GM18867 (cell line): ENCODE data around the gene TBC1D5.
"Not testable (repeated sequence)": the region's sequence is repeated elsewhere in the genome, so short reads cannot be mapped to it uniquely, and the experiment has no call there.

Experiments used
- ATAC-seq: cut with Tn5 transposase; IDR thresholded peaks from one replicate; pipeline ENCODE4 v1.9.1; 2021; ENCODE audit warnings: mild to moderate bottlenecking, moderate library complexity; ENCODE audit not compliant: unreplicated experiment

The TBC1D5 gene

GRCh38 chr3:17372362-17373210, 369.8 kb downstream of the TBC1D5 start:
- no peak for ATAC-seq

DNA sequence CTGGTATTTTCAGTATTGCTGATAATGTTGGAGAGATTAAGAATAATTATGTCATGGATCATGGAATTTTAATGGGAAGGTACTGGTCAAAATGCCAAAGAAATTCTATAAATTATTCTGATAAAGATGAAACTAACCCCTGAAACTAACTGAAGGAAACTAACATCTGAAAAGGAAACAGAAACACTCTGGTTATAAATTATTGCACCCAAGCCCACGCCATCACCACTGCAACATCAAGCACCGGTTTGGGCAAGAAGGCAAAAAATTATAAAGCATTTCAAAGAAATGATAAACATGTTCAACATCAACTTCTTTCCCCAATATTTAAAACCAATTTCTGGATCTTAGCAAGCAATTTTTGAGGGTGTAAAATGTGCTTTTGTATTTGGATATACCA, 372.5 kb downstream of the TBC1D5 start:
- no peak for ATAC-seq

GRCh38 chr3:17367171-17367570, 375.3 kb downstream of the TBC1D5 start:
- no peak for ATAC-seq

- no peak for ATAC-seq
These were observed 381.4 kb downstream of the TBC1D5 start for GRCh38 chr3:17360991-17361390.

- ATAC-seq: no peak
These were observed 382.5 kb downstream of the TBC1D5 start for GRCh38 chr3:17359911-17360310.

GRCh38 chr3:17357035-17357710, 385.3 kb downstream of the TBC1D5 start:
- ATAC-seq: no peak

DNA sequence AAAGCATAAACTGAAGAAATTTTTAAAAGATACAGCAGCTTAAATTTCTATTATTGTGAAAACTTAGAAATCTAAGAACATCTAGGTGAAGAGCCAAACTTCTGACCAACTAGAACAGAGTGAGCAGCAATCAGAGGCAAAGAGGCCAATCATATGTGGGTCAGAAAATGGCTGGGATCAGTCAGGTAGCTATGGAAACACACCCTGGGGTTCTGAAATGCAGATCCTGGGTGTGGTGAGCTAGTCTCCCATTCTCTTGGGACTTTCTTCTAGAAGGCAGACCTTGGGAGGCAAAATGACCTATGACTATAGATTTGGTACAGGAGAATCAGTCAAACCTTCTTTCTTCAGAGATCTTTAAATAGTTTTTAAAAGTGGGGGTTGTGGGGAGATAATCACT, 385.8 kb downstream of the TBC1D5 start:
- ATAC-seq: no peak

- no peak for ATAC-seq
These were observed 386.8 kb downstream of the TBC1D5 start for GRCh38 chr3:17355591-17355990.

DNA sequence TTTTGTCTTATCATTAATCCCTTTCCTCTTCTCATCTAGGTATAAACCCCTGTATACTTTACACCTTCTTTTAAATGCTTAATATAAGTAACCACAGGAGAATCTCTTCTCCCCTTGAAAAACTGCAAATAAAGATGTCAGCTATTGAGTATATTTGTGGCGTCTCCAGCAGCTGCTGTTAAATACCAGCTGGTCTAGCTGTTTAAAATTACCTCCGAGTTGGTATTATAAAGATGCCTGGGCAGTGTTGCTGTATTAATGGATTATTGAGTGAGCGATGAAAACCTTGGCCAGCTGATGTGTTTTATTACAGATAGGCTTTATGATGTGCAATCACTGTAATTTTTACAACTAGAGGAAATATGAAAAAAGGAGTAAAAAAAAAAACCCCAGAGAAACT, 388.1 kb downstream of the TBC1D5 start:
- ATAC-seq: no peak

DNA sequence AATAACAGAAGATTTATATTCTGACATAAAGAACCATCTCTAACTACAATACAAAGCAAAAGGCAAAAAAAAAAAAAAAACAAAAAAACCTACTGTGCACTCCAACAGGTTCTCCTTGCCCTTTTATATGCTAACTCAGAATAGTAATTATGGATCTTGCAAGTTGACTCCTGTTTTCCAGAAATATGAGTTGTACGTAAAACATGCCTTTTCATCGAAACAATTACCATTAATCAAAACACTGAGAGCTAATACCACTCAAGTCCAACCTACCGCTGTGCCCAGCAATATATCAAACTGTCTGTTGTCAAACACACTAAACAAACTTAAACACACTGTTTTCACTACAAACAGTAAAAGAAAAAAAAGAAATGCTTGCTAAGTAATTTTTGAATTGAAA, 389.8 kb downstream of the TBC1D5 start:
- no peak for ATAC-seq

DNA sequence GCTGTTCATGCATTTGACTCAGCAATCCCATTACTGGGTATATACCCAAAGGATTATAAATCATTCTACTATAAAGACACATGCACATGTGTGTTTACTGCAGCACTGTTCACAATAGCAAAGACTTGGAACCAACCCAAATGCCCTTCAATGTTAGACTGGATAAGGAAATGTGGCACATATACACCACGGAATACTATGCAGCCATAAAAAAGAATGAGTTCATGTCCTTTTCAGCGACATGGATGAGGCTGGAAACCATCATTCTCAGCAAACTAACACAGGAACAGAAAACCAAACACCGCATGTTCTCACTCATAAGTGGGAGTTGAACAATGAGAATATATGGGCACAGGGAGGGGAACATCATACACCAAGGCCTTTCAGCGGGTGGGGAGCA, 391.2 kb downstream of the TBC1D5 start:
- ATAC-seq: not testable (repeated sequence)

- peak; percentile 82 for ATAC-seq
These were observed 393.3 kb downstream of the TBC1D5 start for GRCh38 chr3:17349093-17349492.

DNA sequence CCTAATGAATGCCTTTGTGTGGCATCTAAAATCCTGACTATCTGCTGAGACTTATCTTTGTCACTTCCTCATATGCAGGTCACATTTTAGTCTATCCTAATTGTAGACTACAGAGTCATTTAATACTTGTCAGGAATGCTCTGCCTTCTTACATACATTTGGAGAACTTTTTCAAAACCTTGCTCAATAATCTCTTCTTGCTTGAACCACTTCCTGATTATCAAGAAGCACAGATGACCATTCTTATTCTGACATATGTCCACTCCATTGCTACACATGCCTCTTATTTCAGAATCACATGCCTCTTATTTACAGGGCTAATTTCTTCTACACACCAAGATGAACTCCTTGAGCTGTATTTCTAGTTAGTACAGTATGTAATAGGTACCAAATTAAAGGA, 400.3 kb downstream of the TBC1D5 start:
- ATAC-seq: no peak

DNA sequence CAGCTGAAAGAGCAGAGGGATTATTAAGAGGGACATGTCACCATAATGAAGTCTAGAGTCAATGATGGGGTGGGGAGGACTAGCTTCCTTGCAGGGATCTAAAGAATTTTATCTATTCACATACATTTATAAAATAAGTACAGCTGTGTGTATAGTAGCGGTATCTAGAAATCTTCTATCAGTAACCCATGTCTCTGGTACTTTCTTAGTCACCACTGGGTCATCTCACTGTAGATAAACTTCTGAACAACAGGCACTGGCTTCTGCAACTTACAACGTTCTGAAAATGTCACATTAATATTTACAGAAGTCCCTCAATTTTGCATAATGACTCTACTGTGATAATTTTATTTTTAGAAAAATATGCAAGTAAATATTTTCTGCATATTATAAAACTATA, 401.7 kb downstream of the TBC1D5 start:
- no peak for ATAC-seq

- ATAC-seq: no peak
These were observed 402.2 kb downstream of the TBC1D5 start for GRCh38 chr3:17340261-17340660.

- no peak for ATAC-seq
These were observed 403.3 kb downstream of the TBC1D5 start for GRCh38 chr3:17339132-17339575.

GRCh38 chr3:17336291-17336690, 406.1 kb downstream of the TBC1D5 start:
- no peak for ATAC-seq

DNA sequence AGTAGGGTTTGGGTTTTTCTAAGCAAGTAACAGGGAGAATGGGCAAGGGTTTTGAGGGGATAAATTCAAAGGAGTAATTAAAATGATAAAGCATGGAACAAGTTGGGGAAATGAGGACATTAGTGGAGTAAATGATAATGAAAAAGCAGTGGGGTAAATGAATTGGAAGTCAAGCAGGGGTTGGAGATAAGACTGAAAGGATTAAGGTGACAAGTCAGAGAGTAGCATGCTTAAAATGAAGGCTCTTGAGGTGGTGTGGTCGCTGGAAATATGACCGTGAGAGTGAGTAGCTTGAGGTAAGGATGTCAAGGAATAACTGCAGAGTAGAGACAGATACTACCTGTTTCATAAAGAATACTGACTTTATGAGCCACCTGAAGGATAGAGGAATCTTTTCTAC, 408.5 kb downstream of the TBC1D5 start:
- no peak for ATAC-seq

DNA sequence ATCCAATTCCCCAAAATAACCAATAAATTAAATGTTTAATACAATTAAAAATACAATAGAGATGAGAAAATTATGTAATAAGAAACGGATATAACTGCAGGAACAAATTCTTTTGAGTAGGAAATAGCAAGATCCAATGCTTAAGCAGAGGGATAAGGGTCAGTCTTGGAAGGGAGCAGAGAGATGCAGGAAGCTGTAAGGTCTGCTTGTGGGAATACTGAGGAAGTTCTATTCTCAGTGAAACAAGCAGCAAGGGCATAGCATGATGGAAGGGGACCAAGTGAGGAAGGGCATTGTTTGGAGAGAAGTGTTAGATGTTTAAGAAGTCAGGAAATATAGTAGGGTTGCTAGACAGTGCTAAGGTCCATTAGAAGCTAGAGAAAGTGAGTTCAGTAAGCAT, 409.0 kb downstream of the TBC1D5 start:
- no peak for ATAC-seq

DNA sequence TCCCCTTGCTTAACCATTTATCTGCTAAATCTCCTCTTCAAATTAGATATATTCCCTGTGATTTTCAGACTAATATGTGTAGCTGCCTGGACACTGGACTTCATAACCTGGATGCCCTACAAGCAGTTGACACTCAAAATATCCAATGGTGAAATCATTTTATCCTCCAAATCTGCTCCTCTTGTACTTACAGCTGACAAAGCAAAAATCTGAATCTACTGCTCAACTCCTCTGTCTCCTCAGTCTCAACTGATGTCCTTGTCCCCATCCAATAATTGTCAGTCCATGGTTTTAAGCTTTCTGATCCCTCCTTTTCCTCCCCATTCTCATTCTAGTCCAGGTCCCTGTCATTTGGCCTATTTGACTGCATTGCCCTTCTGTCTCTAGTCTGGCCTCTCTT, 411.8 kb downstream of the TBC1D5 start:
- ATAC-seq: no peak

GRCh38 chr3:17329927-17330326, 412.5 kb downstream of the TBC1D5 start:
- ATAC-seq: no peak

GRCh38 chr3:17322106-17322793, 420.2 kb downstream of the TBC1D5 start:
- ATAC-seq: no peak
